SK-N-SH (cell line): ENCODE results near the gene PHC2. TPM values are rescaled to one million over a fixed set of nuclear protein-coding genes. Genes with fewer than 3 reads are reported as not detected.

Experiments
- CTCF ChIA-PET: fragments of 300-600, 350-600 bp; formaldehyde crosslinking; extraction: SDS; loops from one replicate; lab custom pipeline; 2021; lab: Yijun Ruan, JAX
- POLR2A ChIA-PET: fragments of 350-600 bp; sonication (Branson Sonifier 250); formaldehyde crosslinking; extraction: SDS; loops from one replicate; lab custom pipeline; 2020; ENCODE audit warnings: antibody characterized with exemption, inconsistent platforms; lab: Yijun Ruan, JAX
- DNase-seq: peaks from one replicate; pipeline ENCODE4 v3.0.0; 2012
- H2AFZ ChIP-seq: fragments of 200-600 bp; sonication (generic); 2 replicates; pipeline ENCODE4 v1.8.1; 2016; ENCODE audit warnings: antibody characterized with exemption, mild to moderate bottlenecking, low read depth
- H3F3A ChIP-seq: fragments of 200-600 bp; sonication (generic); replicated peaks from 2 replicates; pipeline ENCODE3; 2016; ENCODE audit warnings: antibody characterized with exemption, mild to moderate bottlenecking; ENCODE audit not compliant: insufficient read depth
- H3K27ac ChIP-seq, 2 experiments: fragments of 200-500 bp in 1 of 2; fragments of 200-600 bp in 1 of 2; sonication (Bioruptor generic) in 1 of 2; sonication (generic), shearing (Covaris generic) in 1 of 2; 2 replicates each; pipeline versions ENCODE4 v1.5.1 to v1.6.1; 2014 to 2016; ENCODE audit warnings: low read depth in 2 of 2, inconsistent platforms in 1 of 2, low read length in 1 of 2, mild to moderate bottlenecking in 1 of 2, mixed read lengths in 1 of 2
- H3K27me3 ChIP-seq: fragments of 200-600 bp; sonication (generic), shearing (Covaris generic); 2 replicates; pipeline ENCODE4 v1.6.1; 2016; ENCODE audit warnings: mixed run types; ENCODE audit not compliant: insufficient read depth
- H3K36me3 ChIP-seq, 2 experiments: fragments of 200-500 bp in 1 of 2; fragments of 200-600 bp in 1 of 2; sonication (Bioruptor generic) in 1 of 2; sonication (generic) in 1 of 2; replicated peaks in 1 of 2; 2 replicates each; pipeline versions ENCODE3 to v1.5.1; 2014 to 2016; ENCODE audit warnings: low read length in 1 of 2, mild to moderate bottlenecking in 1 of 2; ENCODE audit not compliant: insufficient read depth in 2 of 2, control insufficient read depth in 1 of 2
- H3K4me1 ChIP-seq, 2 experiments: fragments of 200-500 bp in 1 of 2; fragments of 200-600 bp in 1 of 2; sonication (Bioruptor generic) in 1 of 2; sonication (generic), shearing (Covaris generic) in 1 of 2; 2 replicates each; pipeline versions ENCODE4 v1.5.1 to v1.6.1; 2014 to 2016; ENCODE audit warnings: low read depth in 1 of 2, low read length in 1 of 2, mixed run types in 1 of 2; ENCODE audit not compliant: insufficient read depth in 2 of 2, control insufficient read depth in 1 of 2
- H3K4me2 ChIP-seq: fragments of 200-600 bp; sonication (generic), shearing (Covaris generic); 2 replicates; pipeline ENCODE4 v1.6.1; 2017; ENCODE audit warnings: mixed run types
- H3K4me3 ChIP-seq, 2 experiments: fragments of 200-500 bp in 1 of 2; fragments of 200-600 bp in 1 of 2; sonication (Bioruptor generic) in 1 of 2; sonication (generic), shearing (Covaris generic) in 1 of 2; 2 replicates each; pipeline versions ENCODE4 v1.5.1 to v1.8.1; 2014 to 2016; ENCODE audit warnings: low read depth in 2 of 2, inconsistent platforms in 1 of 2, low read length in 1 of 2, mild to moderate bottlenecking in 1 of 2, mixed read lengths in 1 of 2, moderate library complexity in 1 of 2
- H3K79me2 ChIP-seq: fragments of 200-600 bp; sonication (generic); 2 replicates; pipeline ENCODE4 v1.8.1; 2017; ENCODE audit warnings: mild to moderate bottlenecking; ENCODE audit not compliant: insufficient read depth
- H3K9ac ChIP-seq: fragments of 200-600 bp; sonication (generic); 2 replicates; pipeline ENCODE4 v1.6.1; 2017; ENCODE audit warnings: mixed run types
- H3K9me2 ChIP-seq: fragments of 200-600 bp; sonication (generic); 2 replicates; pipeline ENCODE4 v1.6.1; 2017; ENCODE audit warnings: mixed run types
- H3K9me3 ChIP-seq: fragments of 200-600 bp; sonication (generic); 2 replicates; pipeline ENCODE4 v1.6.1; 2017; ENCODE audit warnings: mixed run types, mild to moderate bottlenecking, moderate library complexity
- H4K20me1 ChIP-seq: fragments of 200-600 bp; sonication (generic); 2 replicates; pipeline ENCODE4 v1.6.1; 2017; ENCODE audit warnings: mild to moderate bottlenecking, mixed run types; ENCODE audit not compliant: insufficient read depth
- CHD2 ChIP-seq: fragments of 150-350 bp; IDR thresholded peaks from 2 replicates; pipeline ENCODE4 v1.6.1; 2018; ENCODE audit warnings: low read length; ENCODE audit not compliant: partially characterized antibody
- ELF1 ChIP-seq: IDR thresholded peaks from 2 replicates; pipeline ENCODE4 v1.4.0; 2012
- FOXJ3 ChIP-seq: sonication (generic); formaldehyde crosslinking; IDR thresholded peaks from 2 replicates; pipeline ENCODE4 v1.5.1; 2020; ENCODE audit warnings: mild to moderate bottlenecking, missing genetic modification reagents
- GABPA ChIP-seq: IDR thresholded peaks from 2 replicates; pipeline ENCODE4 v1.4.0; 2012; ENCODE audit warnings: low read depth, mild to moderate bottlenecking
- GATA2 ChIP-seq: sonication (generic); formaldehyde crosslinking; IDR thresholded peaks from 2 replicates; pipeline ENCODE4 v1.5.0; 2020; ENCODE audit warnings: mild to moderate bottlenecking, missing genetic modification reagents
- MEF2A ChIP-seq: IDR thresholded peaks from 2 replicates; pipeline ENCODE4 v1.4.0; 2012; ENCODE audit warnings: low read depth, borderline replicate concordance
- NFIC ChIP-seq: IDR thresholded peaks from 2 replicates; pipeline ENCODE4 v1.4.0; 2012; ENCODE audit warnings: borderline replicate concordance
- RAD21 ChIP-seq: IDR thresholded peaks from 2 replicates; pipeline ENCODE4 v1.6.1; 2012; ENCODE audit warnings: mild to moderate bottlenecking, low read length
- RCOR1 ChIP-seq: fragments of 150-350 bp; IDR thresholded peaks from 2 replicates; pipeline ENCODE4 v1.6.1; 2017; ENCODE audit warnings: antibody characterized with exemption, low read length
- RFX5 ChIP-seq: IDR thresholded peaks from 2 replicates; pipeline ENCODE4 v1.6.1; 2012; ENCODE audit warnings: mild to moderate bottlenecking, improper control_type of control experiment, low read length
- RXRA ChIP-seq: IDR thresholded peaks from 2 replicates; pipeline ENCODE4 v1.4.0; 2012; ENCODE audit warnings: low read depth, mild to moderate bottlenecking, borderline replicate concordance
- YY1 ChIP-seq: IDR thresholded peaks from 2 replicates; pipeline ENCODE4 v1.4.0; 2012; ENCODE audit warnings: low read depth, mild to moderate bottlenecking
- polyA plus RNA-seq, 3 experiments: library from polyadenylated mRNA; depleted of rRNA; stranded (reverse); fragments of >200 nt; gene quantifications; 2 replicates each; pipeline ENCODE4 v1.2.3, GENCODE V29; 2012
- TF ChIP-seq, protein P1 (sequence below): IDR thresholded peaks from 2 replicates; pipeline ENCODE4 v1.6.1; 2012; ENCODE audit warnings: mild to moderate bottlenecking, low read depth, low read length, moderate library complexity
- TF ChIP-seq, protein P2 (sequence below): fragments of 200-600 bp; sonication (generic); IDR thresholded peaks from 2 replicates; pipeline ENCODE4 v1.6.1; 2017; ENCODE audit warnings: antibody characterized with exemption, mild to moderate bottlenecking, moderate library complexity
- TF ChIP-seq, protein P3 (sequence below): IDR thresholded peaks from 2 replicates; pipeline ENCODE4 v1.4.0; 2012; ENCODE audit warnings: low read depth

PHC2 gene
- polyA plus RNA-seq, 1 of the 3 experiments (the other 2 are of a cell fraction), result 98.7 TPM

DNA sequence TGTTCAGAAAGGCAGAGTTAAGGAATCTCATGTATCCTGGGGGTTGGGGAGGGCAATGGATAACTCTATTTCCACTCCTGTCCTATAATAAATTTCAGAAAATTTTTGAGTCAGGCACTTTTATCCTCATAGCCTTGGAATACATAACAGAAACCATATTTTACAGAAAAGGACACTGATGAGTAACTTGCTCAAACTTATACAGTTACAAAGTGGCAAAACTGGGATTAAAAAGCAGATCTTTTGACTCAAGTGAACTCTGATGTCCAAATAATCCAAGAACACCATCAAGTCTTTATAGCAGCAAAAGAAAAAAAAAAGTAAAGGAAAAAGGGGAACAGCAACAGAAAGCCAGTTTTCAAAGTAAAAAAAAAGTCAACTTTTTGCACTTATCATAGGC is 36.9 kb downstream of the PHC2 start:
- Histone ChIP-seq H3K9me3 (no peaks in the 10 kb centered on the region), H3K9ac (no peak overlapping the region), H4K20me1 (no peaks in the 10 kb centered on the region), H3K4me1 (peaks cover 0 to 24% of the 10 kb centered on the region in 2 experiments; a peak in 3 of 4 replicates), H3K4me2 (no peak overlapping the region), H3K36me3 (no peaks in the 10 kb centered on the region), H3K27me3 (no peaks in the 10 kb centered on the region), H3K4me3 (no peak overlapping the region), H3K79me2 (no peaks in the 10 kb centered on the region), H2AFZ (no peak overlapping the region), H3K9me2 (no peaks in the 10 kb centered on the region), H3K27ac (no peak overlapping the region), H3F3A (no peaks in the 10 kb centered on the region)
- no peak for TF ChIP-seq YY1
- TF ChIP-seq MEF2A, result no peak
- no peak for TF ChIP-seq RCOR1
- no peak for TF ChIP-seq FOXJ3 (CRISPR knock-in tag)
- no peak for TF ChIP-seq GABPA
- TF ChIP-seq NFIC, result no peak
- TF ChIP-seq, protein P1, sequence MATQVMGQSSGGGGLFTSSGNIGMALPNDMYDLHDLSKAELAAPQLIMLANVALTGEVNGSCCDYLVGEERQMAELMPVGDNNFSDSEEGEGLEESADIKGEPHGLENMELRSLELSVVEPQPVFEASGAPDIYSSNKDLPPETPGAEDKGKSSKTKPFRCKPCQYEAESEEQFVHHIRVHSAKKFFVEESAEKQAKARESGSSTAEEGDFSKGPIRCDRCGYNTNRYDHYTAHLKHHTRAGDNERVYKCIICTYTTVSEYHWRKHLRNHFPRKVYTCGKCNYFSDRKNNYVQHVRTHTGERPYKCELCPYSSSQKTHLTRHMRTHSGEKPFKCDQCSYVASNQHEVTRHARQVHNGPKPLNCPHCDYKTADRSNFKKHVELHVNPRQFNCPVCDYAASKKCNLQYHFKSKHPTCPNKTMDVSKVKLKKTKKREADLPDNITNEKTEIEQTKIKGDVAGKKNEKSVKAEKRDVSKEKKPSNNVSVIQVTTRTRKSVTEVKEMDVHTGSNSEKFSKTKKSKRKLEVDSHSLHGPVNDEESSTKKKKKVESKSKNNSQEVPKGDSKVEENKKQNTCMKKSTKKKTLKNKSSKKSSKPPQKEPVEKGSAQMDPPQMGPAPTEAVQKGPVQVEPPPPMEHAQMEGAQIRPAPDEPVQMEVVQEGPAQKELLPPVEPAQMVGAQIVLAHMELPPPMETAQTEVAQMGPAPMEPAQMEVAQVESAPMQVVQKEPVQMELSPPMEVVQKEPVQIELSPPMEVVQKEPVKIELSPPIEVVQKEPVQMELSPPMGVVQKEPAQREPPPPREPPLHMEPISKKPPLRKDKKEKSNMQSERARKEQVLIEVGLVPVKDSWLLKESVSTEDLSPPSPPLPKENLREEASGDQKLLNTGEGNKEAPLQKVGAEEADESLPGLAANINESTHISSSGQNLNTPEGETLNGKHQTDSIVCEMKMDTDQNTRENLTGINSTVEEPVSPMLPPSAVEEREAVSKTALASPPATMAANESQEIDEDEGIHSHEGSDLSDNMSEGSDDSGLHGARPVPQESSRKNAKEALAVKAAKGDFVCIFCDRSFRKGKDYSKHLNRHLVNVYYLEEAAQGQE, result no peak
- TF ChIP-seq, protein P2, sequence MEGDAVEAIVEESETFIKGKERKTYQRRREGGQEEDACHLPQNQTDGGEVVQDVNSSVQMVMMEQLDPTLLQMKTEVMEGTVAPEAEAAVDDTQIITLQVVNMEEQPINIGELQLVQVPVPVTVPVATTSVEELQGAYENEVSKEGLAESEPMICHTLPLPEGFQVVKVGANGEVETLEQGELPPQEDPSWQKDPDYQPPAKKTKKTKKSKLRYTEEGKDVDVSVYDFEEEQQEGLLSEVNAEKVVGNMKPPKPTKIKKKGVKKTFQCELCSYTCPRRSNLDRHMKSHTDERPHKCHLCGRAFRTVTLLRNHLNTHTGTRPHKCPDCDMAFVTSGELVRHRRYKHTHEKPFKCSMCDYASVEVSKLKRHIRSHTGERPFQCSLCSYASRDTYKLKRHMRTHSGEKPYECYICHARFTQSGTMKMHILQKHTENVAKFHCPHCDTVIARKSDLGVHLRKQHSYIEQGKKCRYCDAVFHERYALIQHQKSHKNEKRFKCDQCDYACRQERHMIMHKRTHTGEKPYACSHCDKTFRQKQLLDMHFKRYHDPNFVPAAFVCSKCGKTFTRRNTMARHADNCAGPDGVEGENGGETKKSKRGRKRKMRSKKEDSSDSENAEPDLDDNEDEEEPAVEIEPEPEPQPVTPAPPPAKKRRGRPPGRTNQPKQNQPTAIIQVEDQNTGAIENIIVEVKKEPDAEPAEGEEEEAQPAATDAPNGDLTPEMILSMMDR, result no peak
- no peak for TF ChIP-seq CHD2
- no peak for TF ChIP-seq RFX5
- TF ChIP-seq ELF1, result no peak
- TF ChIP-seq GATA2, result no peak
- TF ChIP-seq RXRA, result no peak
- TF ChIP-seq, protein P3, sequence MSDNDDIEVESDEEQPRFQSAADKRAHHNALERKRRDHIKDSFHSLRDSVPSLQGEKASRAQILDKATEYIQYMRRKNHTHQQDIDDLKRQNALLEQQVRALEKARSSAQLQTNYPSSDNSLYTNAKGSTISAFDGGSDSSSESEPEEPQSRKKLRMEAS, result no peak
- no peak for TF ChIP-seq RAD21
- ChIA-PET POLR2A (interaction anchor here (0.7 kb wide), 1 partner anchor 96 kb away, joined by 4 read pairs; no protein-coding TSS in a partner anchor), CTCF (interaction anchor here (0.8 to 1.2 kb wide), 2 partner anchors 11 to 96 kb away, joined by 3 read pairs; no protein-coding TSS in a partner anchor)
- no peak for DNase-seq
